GM12873 (cell line): ENCODE data around the gene SALL3.

Experiments used
- CTCF ChIP-seq: IDR thresholded peaks from 2 replicates; pipeline ENCODE4 v1.5.1; 2012; ENCODE audit warnings: low read depth, mild to moderate bottlenecking, moderate library complexity, low read length, control low read depth; ENCODE audit not compliant: insufficient read depth; ENCODE audit errors: missing control alignments

Gene SALL3

GRCh38 chr18:79030680-79031079, 51.1 kb downstream of the SALL3 start:
- TF ChIP-seq CTCF, result no peak

GRCh38 chr18:79042276-79042675, 62.7 kb downstream of the SALL3 start:
- TF ChIP-seq CTCF, result no peak

- TF ChIP-seq CTCF, result no peak
These were observed 63.7 kb downstream of the SALL3 start for GRCh38 chr18:79043288-79043687.

- TF ChIP-seq CTCF, result no peak
These were observed 66.9 kb downstream of the SALL3 start for GRCh38 chr18:79046522-79046921.

- no peak for TF ChIP-seq CTCF
These were observed 68.1 kb downstream of the SALL3 start for GRCh38 chr18:79047556-79048244.

- no peak for TF ChIP-seq CTCF
These were observed 68.6 kb downstream of the SALL3 start for GRCh38 chr18:79048245-79048632.

GRCh38 chr18:79049506-79049905, 69.9 kb downstream of the SALL3 start:
- no peak for TF ChIP-seq CTCF
